HG02798 (cell line): ENCODE results near the gene SPRN.
"Not testable (repeated sequence)": the region's sequence is repeated elsewhere in the genome, so short reads cannot be mapped to it uniquely, and the experiment has no call there.

ENCODE experiments used
- ATAC-seq: cut with Tn5 transposase; IDR thresholded peaks from one replicate; pipeline ENCODE4 v1.9.1; 2021; ENCODE audit warnings: mild to moderate bottlenecking; ENCODE audit not compliant: unreplicated experiment, poor library complexity

The SPRN gene

DNA sequence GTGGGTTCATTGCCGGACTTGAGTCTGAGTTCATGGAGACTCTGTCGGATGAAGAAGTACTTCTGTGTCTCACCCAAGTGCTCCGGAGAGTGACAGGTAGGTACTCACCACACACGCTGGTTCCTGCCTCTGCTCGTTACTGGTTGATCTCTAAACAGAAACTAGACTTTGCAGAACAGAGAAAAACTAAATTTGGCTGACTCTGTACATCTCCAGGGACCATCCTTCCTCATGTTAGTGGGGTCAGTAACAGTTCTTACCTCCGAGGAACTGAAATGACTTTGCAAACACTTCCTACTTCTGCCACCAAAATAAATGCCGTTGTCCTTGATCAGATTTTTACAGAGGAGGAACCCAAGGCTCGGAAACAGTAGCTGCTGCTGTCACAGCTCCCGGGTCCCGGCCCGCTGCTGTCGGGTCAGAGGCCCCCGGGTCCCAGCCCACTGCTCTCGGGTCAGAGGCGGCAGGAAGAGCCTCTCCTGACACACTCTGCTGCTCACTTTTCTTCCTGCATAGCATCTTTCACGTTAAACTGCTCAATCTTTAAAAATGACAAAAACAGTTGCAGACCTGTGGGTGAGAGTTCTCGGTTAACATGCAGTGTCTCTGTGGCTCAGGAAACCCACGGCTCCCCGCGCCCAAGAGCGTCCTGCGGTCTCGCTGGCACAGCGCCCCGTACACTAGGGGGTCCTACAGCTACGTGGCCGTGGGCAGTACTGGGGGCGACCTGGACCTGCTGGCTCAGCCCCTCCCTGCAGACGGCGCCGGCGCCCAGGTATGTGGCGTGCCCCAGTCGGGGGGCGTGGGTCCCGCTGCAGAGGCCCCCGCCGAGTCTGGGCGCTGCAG is 35.2 kb downstream of the SPRN start:
- peak; percentile 84 for ATAC-seq

DNA sequence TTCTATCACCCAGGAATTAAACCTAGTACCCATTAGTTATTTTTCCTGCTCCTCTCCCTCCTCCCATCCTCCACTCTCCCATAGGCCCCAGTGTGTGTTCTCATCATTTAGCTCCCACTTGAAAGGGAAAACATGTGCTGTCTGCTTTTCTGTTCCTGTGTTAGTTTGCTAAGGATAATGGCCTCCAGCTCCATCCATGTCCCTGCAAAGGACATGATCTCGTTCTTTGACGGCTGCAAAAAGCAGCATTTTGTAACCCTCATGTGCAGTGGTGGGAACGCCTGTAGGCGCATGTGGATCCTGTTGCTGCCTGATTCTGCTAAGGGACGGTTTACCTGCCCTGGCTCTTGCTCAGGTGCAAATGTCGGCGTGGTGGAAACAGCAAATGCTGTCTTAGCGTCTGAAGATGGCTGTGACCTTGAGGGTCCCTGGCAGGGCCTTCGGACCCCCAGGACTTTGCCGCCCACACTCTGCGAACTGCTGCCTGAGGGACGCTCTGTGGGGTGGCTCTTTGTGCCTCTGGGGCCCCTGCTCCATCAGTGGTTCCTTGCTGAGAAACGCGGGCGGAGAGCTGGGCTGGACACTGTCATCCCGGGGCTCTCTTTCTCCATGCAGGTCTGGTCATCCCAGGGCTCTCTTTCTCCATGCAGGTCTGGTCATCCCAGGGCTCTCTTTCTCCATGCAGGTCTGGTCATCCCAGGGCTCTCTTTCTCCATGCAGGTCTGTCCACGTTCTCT is 36.0 kb downstream of the SPRN start:
- peak; percentile 2 for ATAC-seq

DNA sequence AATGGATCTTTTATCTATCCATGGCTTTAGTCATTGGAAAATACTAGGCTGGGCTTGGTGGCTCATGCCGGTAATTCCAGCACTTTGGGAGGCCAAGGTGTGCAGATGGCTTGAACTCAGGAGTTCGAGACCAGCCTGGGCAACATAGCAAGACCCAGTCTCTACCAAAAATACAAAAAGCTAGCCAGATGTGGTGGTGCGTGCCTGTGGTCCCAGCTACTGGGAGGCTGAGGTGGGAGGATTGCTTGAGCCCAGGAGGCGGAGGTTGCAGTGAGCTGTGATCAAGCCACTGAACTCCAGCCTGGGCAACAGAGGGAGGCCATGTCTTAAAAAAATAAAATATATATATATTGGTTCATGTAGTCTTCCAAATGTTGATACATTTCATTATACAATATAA is 37.5 kb downstream of the SPRN start:
- not testable (repeated sequence) for ATAC-seq

DNA sequence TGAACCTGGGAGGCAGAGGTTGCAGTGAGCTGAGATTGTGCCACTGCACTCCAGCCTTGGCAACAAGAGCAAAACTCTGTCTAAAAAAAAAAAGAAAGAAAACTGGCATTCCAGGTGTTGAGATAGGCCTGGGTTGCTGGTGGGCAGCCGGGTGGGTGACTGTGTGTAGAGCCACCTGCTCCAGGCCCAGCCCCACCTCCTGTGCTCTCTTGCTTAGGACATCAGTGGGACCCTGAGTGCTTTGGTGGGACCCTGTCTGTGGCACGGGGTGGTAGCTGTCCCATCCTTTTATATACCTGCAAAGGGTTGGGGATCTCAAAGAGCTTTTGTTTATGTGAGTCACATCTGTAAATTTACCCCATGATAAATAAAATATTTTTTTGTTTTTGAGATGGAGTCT is 39.2 kb downstream of the SPRN start:
- ATAC-seq = no peak

DNA sequence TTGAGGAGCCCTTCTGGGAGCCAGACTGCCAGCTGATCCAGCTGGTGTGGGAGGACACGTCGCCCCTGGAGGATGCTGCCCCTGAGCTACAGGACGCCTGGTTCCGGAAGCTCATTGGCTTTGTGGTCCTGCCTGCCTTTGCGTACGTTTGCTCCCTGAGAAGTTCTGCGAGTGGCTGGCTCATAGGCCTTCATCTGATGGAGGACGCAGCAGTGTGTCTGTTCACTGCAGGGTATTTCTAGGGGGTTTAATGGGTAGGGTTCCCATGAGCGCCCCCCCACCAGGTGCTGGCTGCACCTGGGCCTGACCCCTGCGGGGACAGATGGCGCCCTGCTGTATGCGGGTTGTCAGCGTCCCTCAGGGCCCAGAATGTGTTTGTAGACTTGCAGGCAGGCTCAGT is 40.4 kb downstream of the SPRN start:
- no peak for ATAC-seq

DNA sequence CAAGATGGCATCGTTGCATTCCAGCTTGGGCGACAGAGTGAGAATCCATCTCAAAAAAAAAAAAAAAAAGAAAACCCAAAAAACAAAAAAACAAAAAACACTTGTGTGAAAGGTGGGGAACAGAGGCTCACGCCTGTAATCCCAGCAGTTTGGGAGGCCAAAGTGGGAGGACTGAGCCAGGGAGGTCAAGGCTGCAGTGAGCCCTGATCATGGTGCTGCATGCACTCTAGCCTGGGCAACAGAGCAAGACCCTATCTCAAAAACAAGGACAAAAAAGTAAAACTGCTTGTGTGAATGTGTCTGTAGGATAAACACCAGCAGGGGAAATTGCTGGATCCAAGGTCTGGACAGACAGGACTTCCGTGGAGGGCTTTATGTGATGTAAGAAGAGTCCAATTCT is 40.9 kb downstream of the SPRN start:
- ATAC-seq = no peak

DNA sequence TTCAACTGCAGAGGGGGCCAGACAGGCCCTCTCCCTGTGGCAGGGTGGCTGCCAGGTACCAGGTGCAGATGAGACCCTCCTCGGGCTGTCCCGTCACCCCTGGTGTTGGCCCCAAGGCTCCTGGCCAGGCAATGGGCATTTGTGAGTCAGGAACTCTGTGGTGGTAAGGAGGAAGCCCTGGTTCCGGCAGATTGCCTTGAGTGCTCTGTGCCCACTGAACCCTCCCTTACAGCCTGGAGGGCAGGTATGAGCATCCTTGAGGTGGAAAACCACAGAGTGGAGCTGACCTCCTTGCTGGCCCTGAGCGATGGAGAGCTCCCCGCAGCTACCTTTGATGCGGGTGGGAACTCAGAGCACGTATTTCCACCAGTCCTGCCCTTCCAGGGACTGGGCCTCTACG is 43.4 kb downstream of the SPRN start:
- no peak for ATAC-seq

DNA sequence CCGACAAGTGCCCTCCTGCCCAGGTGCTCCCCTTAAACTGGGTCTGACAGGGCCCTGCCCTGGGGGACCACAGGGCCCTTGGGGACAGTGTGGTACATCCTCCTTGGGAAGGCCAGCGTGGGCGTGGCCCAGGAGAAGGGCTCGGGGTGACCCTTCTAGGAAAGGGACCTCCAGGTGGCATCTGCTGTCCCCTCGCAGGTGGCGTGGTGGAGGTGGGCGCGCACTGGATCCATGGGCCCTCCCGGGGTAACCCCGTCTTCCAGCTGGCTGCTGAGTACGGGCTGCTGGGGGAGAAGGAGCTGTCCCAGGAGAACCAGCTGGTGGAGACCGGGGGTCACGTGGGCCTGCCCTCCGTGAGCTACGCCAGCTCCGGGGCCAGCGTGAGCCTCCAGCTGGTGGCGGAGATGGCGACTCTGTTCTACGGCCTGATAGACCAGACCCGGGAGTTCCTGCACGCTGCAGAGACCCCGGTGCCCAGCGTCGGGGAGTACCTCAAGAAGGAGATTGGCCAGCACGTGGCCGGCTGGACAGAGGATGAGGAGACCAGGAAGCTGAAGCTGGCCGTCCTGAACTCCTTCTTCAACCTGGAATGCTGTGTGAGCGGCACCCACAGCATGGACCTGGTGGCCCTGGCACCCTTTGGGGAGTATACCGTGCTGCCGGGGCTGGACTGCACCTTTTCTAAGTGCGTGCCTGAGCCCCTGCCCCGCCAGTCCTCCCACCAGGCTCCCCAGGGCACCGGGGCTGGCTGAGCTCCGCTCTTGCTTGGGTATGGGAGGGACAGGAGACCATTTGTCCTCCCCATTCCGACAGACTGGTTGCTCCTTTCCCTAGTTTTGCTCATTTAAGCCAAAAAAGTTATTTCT is 44.4 kb downstream of the SPRN start:
- no peak for ATAC-seq

DNA sequence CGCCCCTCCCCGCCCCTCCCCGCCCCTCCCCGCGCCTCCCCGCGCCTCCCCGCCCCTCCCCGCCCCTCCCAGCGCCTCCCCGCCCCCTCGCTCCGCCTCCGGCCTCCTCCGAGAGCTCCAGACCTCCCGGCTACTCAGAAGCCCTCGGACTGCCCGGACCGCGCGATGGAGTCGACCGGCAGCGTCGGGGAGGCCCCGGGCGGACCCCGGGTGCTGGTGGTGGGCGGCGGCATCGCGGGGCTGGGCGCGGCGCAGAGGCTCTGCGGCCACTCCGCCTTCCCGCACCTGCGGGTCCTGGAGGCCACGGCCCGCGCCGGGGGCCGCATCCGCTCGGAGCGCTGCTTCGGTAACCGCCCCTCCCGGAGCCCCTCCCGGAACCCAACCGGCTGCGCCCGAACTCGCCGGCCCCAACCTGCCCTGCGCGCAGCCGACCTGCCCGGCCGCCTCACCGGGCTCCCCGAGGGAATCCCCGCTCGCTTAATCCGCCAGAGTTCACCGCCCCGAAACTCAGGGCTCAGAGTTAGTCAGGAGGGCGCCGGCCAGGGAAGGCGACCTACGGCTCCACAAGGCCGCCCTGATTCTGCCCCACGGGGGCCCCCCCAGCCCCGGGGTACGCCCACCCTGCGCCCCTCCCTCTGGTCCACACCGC is 45.1 kb downstream of the SPRN start, which contains the start of gene PAOX:
TSS of gene PAOX (plus strand) at position 111 of the 649 bp plus-strand sequence. CDS start at position 166, 55 bp downstream.
- peak; percentile 62 for ATAC-seq

DNA sequence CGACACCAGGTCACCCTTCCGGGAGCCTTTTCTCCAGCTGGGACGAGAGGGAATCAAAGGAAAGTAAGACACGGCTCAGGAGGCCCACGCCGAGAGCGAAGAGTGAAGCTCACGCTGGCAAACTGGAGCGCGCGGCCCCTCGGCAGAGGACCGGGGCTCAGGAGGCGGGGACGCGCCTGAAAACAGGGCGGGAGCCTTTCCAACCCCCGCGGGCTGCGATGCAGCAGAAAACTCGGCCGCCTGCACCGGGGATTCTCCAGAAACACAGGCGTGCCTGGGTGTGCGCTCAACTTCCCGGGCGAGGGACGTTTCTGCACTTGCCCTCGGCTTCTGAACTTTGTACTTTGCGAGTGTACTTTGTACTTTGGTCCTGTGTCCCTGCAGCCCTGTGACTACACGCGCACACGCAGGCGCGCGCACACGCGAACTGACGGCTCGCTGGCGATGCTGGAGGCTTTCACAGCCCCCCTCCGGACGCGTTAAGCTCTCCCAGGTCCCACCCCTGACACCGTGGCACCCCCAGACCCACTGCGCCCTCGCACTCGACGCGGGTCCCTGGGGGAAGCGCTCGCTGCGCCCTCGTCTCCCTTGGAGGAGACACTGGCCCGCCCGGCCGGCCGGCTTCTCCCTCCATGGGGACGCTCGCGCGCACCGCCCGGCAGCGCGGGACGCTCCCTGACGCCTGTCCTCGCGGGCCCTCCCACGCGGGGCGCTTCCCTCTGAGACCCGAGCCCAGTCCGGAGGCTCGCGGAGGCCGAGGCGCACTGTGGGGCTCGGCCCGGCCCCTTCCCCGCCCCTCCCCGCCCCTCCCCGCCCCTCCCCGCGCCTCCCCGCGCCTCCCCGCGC is 46.0 kb downstream of the SPRN start:
- peak; percentile 47 for ATAC-seq

DNA sequence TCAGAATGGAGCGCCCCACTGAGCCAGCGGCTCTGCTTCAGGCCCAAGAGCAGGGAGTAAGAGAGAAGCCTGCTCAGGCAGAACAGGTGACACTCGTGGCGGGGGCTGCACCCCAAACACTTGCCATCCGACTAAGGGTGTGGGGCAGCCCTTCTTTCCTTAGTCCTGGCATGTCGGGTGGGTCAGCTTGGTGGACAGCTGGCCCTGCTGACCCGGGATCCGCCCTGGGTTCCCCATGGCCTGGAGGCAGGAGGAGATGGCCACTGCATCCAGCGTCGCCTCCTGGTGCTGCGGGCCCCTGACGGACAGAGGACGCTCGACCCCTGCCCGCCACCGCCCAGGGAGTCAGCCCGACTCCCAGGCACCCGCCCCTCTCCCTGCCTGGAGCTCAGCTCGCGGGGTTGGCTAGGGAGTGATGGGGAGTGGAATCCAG is 46.6 kb downstream of the SPRN start:
- ATAC-seq = no peak

DNA sequence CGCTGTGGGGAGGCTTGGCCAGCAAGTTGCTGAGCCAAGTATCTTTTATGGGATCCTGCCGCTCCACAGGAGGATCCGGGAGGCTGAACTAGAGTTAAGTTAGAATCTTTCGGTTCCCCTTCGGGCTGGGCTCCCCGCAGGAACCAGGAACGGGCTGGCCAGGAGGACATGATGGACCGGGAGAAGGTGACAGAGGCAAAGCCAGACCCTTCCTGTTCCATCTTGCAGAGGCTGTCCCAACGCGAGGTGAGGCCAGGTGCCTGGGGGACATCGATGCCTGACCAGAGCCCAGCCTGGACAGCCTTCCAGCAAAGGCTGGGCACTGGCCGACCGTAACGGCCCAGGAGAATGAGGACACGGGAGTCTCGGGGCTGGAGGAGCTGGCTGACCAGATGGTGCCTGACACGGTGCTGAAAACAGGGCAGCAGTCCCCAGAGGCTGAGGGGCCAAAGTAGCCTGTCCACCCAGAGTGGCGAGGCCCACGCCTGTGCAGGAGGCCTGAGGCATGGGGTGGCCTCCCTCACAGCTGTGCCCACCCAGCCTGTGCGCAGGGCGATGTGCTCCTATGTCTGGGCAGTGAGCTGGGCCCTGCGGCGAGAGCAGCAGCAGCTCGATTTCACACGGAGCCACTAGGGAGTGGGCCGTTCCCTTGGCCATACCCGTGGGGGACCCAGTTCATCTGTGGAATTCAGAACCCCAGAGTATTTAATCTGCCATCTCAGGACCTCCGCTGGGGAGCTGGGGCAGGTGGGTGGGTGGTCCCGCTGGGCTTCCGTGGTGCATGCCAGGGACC is 47.2 kb downstream of the SPRN start:
- ATAC-seq = no peak

DNA sequence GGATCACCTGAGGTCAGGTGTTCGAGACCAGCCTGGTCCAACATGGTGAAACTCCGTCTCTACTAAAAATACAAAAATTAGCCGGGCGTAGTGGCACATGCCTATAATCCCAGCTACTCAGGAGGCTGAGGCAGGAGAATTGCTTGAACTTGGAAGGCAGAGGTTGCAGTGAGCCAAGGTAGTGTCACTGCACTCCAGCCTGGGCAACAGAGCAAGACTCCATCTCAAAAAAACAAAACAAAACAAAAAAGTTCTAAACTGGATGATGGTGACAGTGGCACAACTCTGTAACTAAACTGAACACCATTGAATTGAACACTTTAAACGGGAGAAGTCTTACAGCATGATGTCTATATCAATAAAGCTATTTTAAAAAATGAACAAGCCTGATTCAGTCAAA is 48.2 kb downstream of the SPRN start:
- ATAC-seq = not testable (repeated sequence)

DNA sequence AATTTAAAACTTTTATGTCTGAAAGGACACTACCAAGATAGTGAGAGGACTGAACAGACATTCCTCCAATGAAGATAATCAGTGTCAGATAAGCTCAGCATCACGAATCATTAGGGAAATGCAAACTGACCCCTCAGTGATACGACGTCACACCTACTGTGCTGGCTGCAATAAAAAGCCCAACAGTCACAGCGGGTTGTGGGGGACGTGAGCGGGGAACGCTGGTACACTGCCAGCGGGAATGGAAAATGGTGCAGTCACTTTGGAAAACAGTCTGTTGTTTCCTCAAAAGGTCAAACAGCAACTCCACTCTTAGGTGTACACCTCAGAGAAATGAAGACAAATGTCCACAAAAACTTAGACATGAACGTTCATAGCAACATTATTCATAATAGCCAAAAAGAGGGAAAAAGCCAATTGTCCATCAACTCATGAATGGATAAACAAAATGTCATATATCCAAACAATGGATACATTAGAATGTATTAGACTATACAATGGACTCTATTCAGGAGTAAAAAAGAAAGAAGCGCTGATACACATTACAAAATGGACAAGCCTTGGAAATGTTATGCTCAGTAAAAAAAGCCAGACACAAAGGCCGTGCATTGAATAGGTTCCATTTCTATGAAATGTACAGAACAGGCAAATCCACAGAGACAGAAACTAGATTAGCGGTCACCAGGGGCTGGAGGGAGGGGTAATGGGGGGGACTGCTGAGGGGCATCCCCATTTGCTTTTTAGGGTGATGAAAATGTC is 48.9 kb downstream of the SPRN start:
- ATAC-seq = no peak

DNA sequence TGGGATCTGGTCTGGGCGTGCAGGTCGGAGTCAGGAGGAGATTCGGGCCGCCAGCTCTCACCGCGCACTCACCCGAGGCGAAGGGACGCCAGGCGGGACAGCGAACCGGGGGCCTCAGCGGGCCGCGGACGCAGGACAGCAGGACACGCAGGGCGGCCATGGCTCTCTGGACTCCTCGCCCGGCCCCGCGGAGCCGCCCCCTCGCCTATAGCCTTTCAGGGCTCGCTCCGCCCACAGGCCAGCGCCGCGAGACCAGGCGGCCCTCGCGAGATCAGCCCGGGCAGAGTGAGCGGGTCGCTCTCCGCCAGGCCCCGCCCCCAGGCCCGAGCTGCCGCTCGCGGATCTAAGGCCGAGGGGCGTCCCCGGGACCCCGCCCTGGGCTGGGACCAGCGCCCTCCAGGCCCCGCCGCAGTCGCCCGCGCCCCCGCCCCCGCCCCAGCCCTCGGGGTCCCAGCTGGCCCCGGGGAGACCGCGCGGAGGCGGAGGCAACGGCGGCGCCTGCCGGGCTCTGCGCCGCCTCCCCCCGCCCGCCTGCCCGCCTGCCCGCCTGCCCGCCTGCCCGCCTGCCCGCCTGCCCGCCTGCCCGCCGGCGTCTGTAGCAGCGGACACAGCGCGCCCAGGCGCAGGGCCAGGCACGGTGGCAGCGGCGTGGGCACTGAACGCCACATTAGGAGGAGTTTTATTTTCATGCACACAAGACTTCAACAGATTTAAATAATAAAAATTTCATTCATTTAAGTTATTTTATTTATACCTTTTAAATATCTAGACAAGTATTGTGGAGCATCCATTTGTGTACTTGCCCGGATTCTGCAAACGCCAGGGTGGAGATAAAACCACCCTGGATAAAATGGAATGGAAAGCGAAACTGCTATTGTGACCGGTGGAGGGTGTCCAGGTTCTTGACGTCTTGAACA is 51.0 kb downstream of the SPRN start, which contains the start of gene ECHS1:
TSS of gene ECHS1 (minus strand) at position 181 of the 917 bp plus-strand sequence. CDS start at position 160, 21 bp downstream.
- peak; percentile 97 for ATAC-seq

DNA sequence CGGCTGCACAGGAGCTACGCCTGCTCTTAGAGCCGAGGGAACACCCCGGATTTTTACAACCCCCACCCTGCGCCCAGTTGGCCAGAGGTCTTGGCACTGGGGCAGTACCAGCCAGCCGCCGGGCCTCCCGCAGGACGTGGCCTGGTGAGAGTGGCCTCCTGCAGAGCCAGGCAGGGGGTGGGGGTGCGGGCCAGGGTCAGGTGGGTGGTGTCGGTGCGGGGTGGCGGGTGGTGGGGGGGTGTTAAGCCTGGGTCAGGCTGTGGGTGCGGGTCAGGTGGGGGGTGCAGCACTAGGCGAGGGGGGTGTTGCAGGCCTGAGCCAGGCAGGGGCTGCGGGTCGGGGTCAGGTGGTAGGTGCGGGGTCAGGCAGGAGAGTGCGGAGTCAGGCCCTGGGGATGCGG is 51.9 kb downstream of the SPRN start:
- ATAC-seq = no peak
